Stimulated activated CD8-positive, alpha-beta memory T cell treated with anti-CD3 and anti-CD28 coated beads, Interleukin-4, amount 100 ng/mL, for 24 hours (primary cell): ENCODE results near the gene STBD1.
A peak's percentile ranks its signal among the peaks of the same experiment; 100 is the strongest.
"Not testable (repeated sequence)": the region's sequence is repeated elsewhere in the genome, so short reads cannot be mapped to it uniquely, and the experiment has no call there.

ENCODE experiments used
- DNase-seq: peaks from one replicate; pipeline ENCODE4 v3.0.0-alpha.2; 2020; ENCODE audit warnings: low read depth

STBD1 gene

GRCh38 chr4:76322236-76322635, 15.7 kb downstream of the STBD1 start:
- DNase-seq: no peak

- DNase-seq: no peak
These were observed 18.5 kb downstream of the STBD1 start for GRCh38 chr4:76325072-76325471.

- no peak for DNase-seq
These were observed 20.0 kb downstream of the STBD1 start for GRCh38 chr4:76326515-76326914.

GRCh38 chr4:76334885-76335284, 28.4 kb downstream of the STBD1 start:
- no peak for DNase-seq

- DNase-seq: no peak
These were observed 32.8 kb downstream of the STBD1 start for GRCh38 chr4:76339364-76339763.

- no peak for DNase-seq
These were observed 34.5 kb downstream of the STBD1 start for GRCh38 chr4:76341063-76341462.

- no peak for DNase-seq
These were observed 35.7 kb downstream of the STBD1 start for GRCh38 chr4:76342191-76342590.

GRCh38 chr4:76342803-76343202, 36.3 kb downstream of the STBD1 start:
- no peak for DNase-seq

GRCh38 chr4:76354517-76355473, 48.3 kb downstream of the STBD1 start:
- peak; percentile 3 for DNase-seq

- DNase-seq: no peak
These were observed 51.4 kb downstream of the STBD1 start for GRCh38 chr4:76357981-76358380.

GRCh38 chr4:76359881-76360466, 53.4 kb downstream of the STBD1 start:
- not testable (repeated sequence) for DNase-seq
